WTC11 (cell line): ENCODE data around the gene KCNH8. TPM values are rescaled to one million over a fixed set of nuclear protein-coding genes. Genes with fewer than 3 reads are reported as not detected.
A peak's percentile ranks its signal among the peaks of the same experiment; 100 is the strongest.

ENCODE experiments used
- ATAC-seq: fragments of 200-7000 bp; cut with Tn5 transposase; 2 replicates; pipeline ENCODE4 v1.10.0; 2021; ENCODE audit warnings: mild to moderate bottlenecking, moderate library complexity
- CTCF ChIA-PET: fragments of 300-600 bp; sonication (Branson Sonifier 250); formaldehyde crosslinking; loops from one replicate; lab custom pipeline; 2021; ENCODE audit warnings: antibody characterized with exemption; lab: Charles Lee
- POLR2A ChIA-PET: fragments of 350-600 bp; sonication (Branson Sonifier 250); formaldehyde crosslinking; loops from one replicate; lab custom pipeline; 2021; ENCODE audit warnings: antibody characterized with exemption; lab: Charles Lee
- DNase-seq: peaks from one replicate; pipeline ENCODE4 v3.0.0; 2021; ENCODE audit warnings: low spot score
- H3K27ac Mint-ChIP-seq: 2 replicates; pipeline ENCODE4 v1.8.0; 2021; ENCODE audit warnings: mixed read lengths
- H3K27me3 Mint-ChIP-seq: 2 replicates; pipeline ENCODE4 v1.8.0; 2021; ENCODE audit warnings: low read depth, mild to moderate bottlenecking, moderate library complexity, mixed read lengths
- H3K36me3 Mint-ChIP-seq: 2 replicates; pipeline ENCODE4 v1.8.0; 2021; ENCODE audit warnings: mixed read lengths
- H3K4me1 Mint-ChIP-seq: 2 replicates; pipeline ENCODE4 v1.8.0; 2022; ENCODE audit warnings: mixed read lengths
- H3K4me3 Mint-ChIP-seq: 2 replicates; pipeline ENCODE4 v1.8.0; 2021; ENCODE audit warnings: mild to moderate bottlenecking, moderate library complexity, mixed read lengths
- H3K9me3 Mint-ChIP-seq: 2 replicates; pipeline ENCODE4 v1.8.0; 2021; ENCODE audit warnings: mixed read lengths
- AR ChIP-seq: fragments of 250-450 bp; sonication (Bioruptor Pico); IDR thresholded peaks from 2 replicates; pipeline ENCODE4 v1.9.0; 2021; ENCODE audit warnings: mild to moderate bottlenecking
- NR1H2 ChIP-seq: sonication (generic); formaldehyde crosslinking; IDR thresholded peaks from 2 replicates; pipeline ENCODE4 v1.9.0; 2021; ENCODE audit warnings: mild to moderate bottlenecking, moderate library complexity, missing genetic modification reagents
- RELA ChIP-seq: sonication (generic); formaldehyde crosslinking; IDR thresholded peaks from 2 replicates; pipeline ENCODE4 v1.8.1; 2022; ENCODE audit warnings: missing genetic modification reagents, mild to moderate bottlenecking, borderline replicate concordance
- TP53 ChIP-seq: sonication (generic); formaldehyde crosslinking; IDR thresholded peaks from 2 replicates; pipeline ENCODE4 v1.8.1; 2023; ENCODE audit warnings: mild to moderate bottlenecking, missing genetic modification reagents
- ZNF281 ChIP-seq: sonication (generic); formaldehyde crosslinking; IDR thresholded peaks from 2 replicates; pipeline ENCODE4 v1.8.0; 2023; ENCODE audit warnings: mild to moderate bottlenecking, missing genetic modification reagents
- ZNF317 ChIP-seq: sonication (generic); formaldehyde crosslinking; IDR thresholded peaks from 2 replicates; pipeline ENCODE4 v1.8.1; 2023; ENCODE audit warnings: low read depth, mild to moderate bottlenecking, moderate library complexity, missing genetic modification reagents, borderline replicate concordance
- ZNF671 ChIP-seq: fragments of 250-450 bp; sonication (Bioruptor Pico); IDR thresholded peaks from 2 replicates; pipeline ENCODE4 v1.8.0; 2021; ENCODE audit warnings: mild to moderate bottlenecking
- total RNA-seq: library from RNA; stranded (reverse); gene quantifications from 3 replicates; pipeline ENCODE4 v1.2.3, GENCODE V29; 2021
- TF ChIP-seq, protein P1 (sequence below): sonication (generic); formaldehyde crosslinking; IDR thresholded peaks from 2 replicates; pipeline ENCODE4 v1.8.0; 2023; ENCODE audit warnings: missing genetic modification reagents
- TF ChIP-seq, protein P2 (sequence below): sonication (generic); formaldehyde crosslinking; IDR thresholded peaks from 2 replicates; pipeline ENCODE4 v1.8.1; 2022; ENCODE audit warnings: low read depth, mild to moderate bottlenecking, moderate library complexity, missing genetic modification reagents, borderline replicate concordance

KCNH8 gene
- total RNA-seq, 1 experiment from 2014 or later: 2.8 TPM

GRCh38 chr3:19346759-19347158 is 198.4 kb downstream of the KCNH8 start (continued):
- TF ChIP-seq, protein P1, sequence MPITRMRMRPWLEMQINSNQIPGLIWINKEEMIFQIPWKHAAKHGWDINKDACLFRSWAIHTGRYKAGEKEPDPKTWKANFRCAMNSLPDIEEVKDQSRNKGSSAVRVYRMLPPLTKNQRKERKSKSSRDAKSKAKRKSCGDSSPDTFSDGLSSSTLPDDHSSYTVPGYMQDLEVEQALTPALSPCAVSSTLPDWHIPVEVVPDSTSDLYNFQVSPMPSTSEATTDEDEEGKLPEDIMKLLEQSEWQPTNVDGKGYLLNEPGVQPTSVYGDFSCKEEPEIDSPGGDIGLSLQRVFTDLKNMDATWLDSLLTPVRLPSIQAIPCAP (CRISPR knock-in tag): no peak
- TF ChIP-seq ZNF671 (CRISPR knock-in tag): no peak
- TF ChIP-seq, protein P2, sequence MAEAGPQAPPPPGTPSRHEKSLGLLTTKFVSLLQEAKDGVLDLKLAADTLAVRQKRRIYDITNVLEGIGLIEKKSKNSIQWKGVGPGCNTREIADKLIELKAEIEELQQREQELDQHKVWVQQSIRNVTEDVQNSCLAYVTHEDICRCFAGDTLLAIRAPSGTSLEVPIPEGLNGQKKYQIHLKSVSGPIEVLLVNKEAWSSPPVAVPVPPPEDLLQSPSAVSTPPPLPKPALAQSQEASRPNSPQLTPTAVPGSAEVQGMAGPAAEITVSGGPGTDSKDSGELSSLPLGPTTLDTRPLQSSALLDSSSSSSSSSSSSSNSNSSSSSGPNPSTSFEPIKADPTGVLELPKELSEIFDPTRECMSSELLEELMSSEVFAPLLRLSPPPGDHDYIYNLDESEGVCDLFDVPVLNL (CRISPR knock-in tag): no peak
- no peak for TF ChIP-seq NR1H2

DNA sequence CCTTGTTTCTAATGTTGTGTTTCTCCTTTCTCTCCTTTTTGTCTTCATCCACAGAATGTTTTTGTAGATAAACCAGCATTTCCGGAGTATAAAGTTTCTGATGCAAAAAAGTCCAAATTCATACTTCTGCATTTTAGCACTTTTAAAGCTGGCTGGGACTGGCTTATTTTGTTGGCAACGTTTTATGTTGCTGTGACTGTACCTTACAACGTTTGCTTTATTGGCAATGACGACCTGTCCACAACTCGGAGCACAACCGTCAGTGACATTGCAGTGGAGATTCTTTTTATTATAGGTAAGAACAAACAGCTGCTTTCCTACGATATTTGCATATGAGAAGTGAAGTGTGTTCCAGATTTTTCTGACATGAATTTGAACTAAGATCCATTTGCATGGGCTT is 199.4 kb downstream of the KCNH8 start:
- CTCF ChIA-PET: interaction anchor here (2.8 kb wide), 1 partner anchor 519 kb away, joined by 24 read pairs; no protein-coding TSS in a partner anchor
- H3K4me1 Mint-ChIP-seq: peaks cover 21% of the 10 kb centered on the region
- no peak overlapping the region for H3K4me3 Mint-ChIP-seq
- H3K27me3 Mint-ChIP-seq: no peaks in the 10 kb centered on the region
- POLR2A ChIA-PET: interaction anchor here (0.6 kb wide), 1 partner anchor 8 kb away, joined by 3 read pairs; no protein-coding TSS in a partner anchor
- H3K9me3 Mint-ChIP-seq: peaks cover 19% of the 10 kb centered on the region
- peaks cover 11% of the 10 kb centered on the region for H3K36me3 Mint-ChIP-seq
- DNase-seq: no peak
- TF ChIP-seq AR (CRISPR knock-in tag) (no peak), TP53 (CRISPR knock-in tag) (no peak)
- ATAC-seq: no peak
- H3K27ac Mint-ChIP-seq: no peak overlapping the region

DNA sequence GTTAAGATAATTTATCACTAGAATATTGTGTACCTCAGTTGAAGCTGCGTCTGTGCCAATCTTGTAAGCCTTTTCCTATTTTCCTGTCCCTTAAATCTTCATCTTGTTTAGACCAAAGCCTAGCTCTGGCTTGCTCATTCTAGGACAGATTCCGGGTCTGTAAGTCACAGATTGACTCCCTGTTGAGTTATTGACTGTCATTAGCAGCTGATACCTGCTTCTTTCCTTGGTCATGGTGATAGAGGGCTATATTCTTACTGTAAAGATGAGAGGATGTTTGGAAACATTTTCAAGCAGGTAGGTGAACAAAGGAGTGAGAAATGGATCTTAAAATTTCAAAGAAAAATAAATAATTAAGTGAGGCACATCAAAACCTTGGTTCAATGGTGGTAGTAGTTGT is 200.2 kb downstream of the KCNH8 start:
- no peak for TF ChIP-seq AR (CRISPR knock-in tag)
- TF ChIP-seq ZNF281: no peak
- no peak for TF ChIP-seq ZNF317 (CRISPR knock-in tag)
- TF ChIP-seq RELA (CRISPR knock-in tag): no peak
- no peak overlapping the region for H3K27ac Mint-ChIP-seq
- H3K4me3 Mint-ChIP-seq: no peak overlapping the region
- ChIA-PET CTCF (interaction anchor here (0.6 to 2.8 kb wide), 18 partner anchors 11 to 518 kb away, joined by 3 to 24 read pairs (median 4); no protein-coding TSS in a partner anchor), POLR2A (interaction anchor here (0.6 kb wide), 1 partner anchor 9 kb away, joined by 3 read pairs; no protein-coding TSS in a partner anchor)
- H3K27me3 Mint-ChIP-seq: no peaks in the 10 kb centered on the region
- peaks cover 21% of the 10 kb centered on the region for H3K4me1 Mint-ChIP-seq
- H3K36me3 Mint-ChIP-seq: peaks cover 14% of the 10 kb centered on the region
- H3K9me3 Mint-ChIP-seq: peaks cover 24% of the 10 kb centered on the region
- no peak for DNase-seq
- peak; percentile 56 for ATAC-seq
